ENCODE results near the gene HLA-B. TPM values are rescaled to one million over a fixed set of nuclear protein-coding genes. Genes with fewer than 3 reads are reported as not detected.
A peak's percentile ranks its signal among the peaks of the same experiment; 100 is the strongest.

HLA-B gene
- total and polyA plus RNA-seq, 2 of the 8 experiments (the other 6 are each of a cell fraction or from before 2014, with no cell fraction given), result 154 to 233 TPM

GRCh38 chr6:31403283-31404060, 46.5 kb upstream of the HLA-B start, which contains the start of gene MICA (continued):
- TF ChIP-seq HDAC2 (IDR thresholded peaks at IDR 0.05; ENCODE audit: borderline replicate concordance in 1 of 2, low read depth in 2 of 2, low read length in 2 of 2), result 0 out of 4 replicates have a peak, but pooled peaks of 1 of the 2 experiments have one; percentile 23
- TF ChIP-seq KDM4A (IDR thresholded peaks at IDR 0.05; ENCODE audit: low read depth, low read length, severe bottlenecking), result peak; percentile 98
- no peak for TF ChIP-seq HDAC6 (IDR thresholded peaks at IDR 0.05; ENCODE audit: low read depth, low read length)
- TF ChIP-seq PHF8 (conservative IDR thresholded peaks at IDR 0.05; ENCODE audit: low read depth, low read length), result peak; percentile 58; the same call in 1 of the 2 replicates
- TF ChIP-seq MAX (IDR thresholded peaks at IDR 0.05), result peak; percentile 93
- TF ChIP-seq USF2 (IDR thresholded peaks at IDR 0.05; ENCODE audit: low read length), result peak; percentile 49; the same call in 1 of the 2 replicates
- TF ChIP-seq EZH2 (IDR thresholded peaks at IDR 0.05; ENCODE audit: low read depth, low read length, severe bottlenecking), result no peak
- TF ChIP-seq TEAD4 (IDR thresholded peaks at IDR 0.05; ENCODE audit: low read depth, low read length), result 0 out of 2 replicates have a peak, but pooled peaks have one; percentile 8
- 0 out of 2 replicates have a peak, but pooled peaks have one; percentile 54 for TF ChIP-seq TBP (IDR thresholded peaks at IDR 0.05; ENCODE audit: low read depth, low read length)
- TF ChIP-seq POLR2AphosphoS5 (IDR thresholded peaks at IDR 0.05; ENCODE audit: low read depth, low read length), result peak; percentile 70; the same call in 1 of the 2 replicates
- TF ChIP-seq POLR2A (IDR thresholded peaks at IDR 0.05; ENCODE audit: control extremely low read depth in 1 of 2, low read depth in 2 of 2, low read length in 2 of 2), result peak in 1 of 2 experiments; percentile 80; a peak in 2 of 3 replicates
- 0 out of 2 replicates have a peak, but pooled peaks have one; percentile 16 for TF ChIP-seq ATF3 (IDR thresholded peaks at IDR 0.05; ENCODE audit: insufficient read depth, low read depth, low read length)
- TF ChIP-seq BACH1 (IDR thresholded peaks at IDR 0.05; ENCODE audit: low read length), result 0 out of 2 replicates have a peak, but pooled peaks have one; percentile 17
- peak; percentile 96 for TF ChIP-seq E2F6 (IDR thresholded peaks at IDR 0.05)
